A549 (cell line): ENCODE measurements around the gene UBE2D4. TPM values are rescaled to one million over a fixed set of nuclear protein-coding genes. Genes with fewer than 3 reads are reported as not detected.

Source experiments
- ATAC-seq, 2 experiments: fragments of 200-7000 bp in 1 of 2; fragments of >200 bp in 1 of 2; cut with Nextera tagmentation in 1 of 2; cut with Tn5 transposase in 1 of 2; 3 replicates each; pipeline versions ENCODE4 v1.8.0 to v1.9.1; 2018 to 2020; ENCODE audit warnings: mild to moderate bottlenecking in 1 of 2, moderate library complexity in 1 of 2
- CTCF ChIA-PET: fragments of 300-600 bp; sonication (Branson Sonifier 250); formaldehyde crosslinking; extraction: SDS; loops from one replicate; lab custom pipeline; 2021; ENCODE audit warnings: antibody characterized with exemption, inconsistent platforms; lab: Yijun Ruan, JAX
- POLR2A ChIA-PET: fragments of 350-600 bp; formaldehyde crosslinking; extraction: SDS; loops from one replicate; lab custom pipeline; 2021; ENCODE audit warnings: antibody characterized with exemption, inconsistent platforms; lab: Yijun Ruan, JAX
- DNase-seq, 2 experiments: peaks; one replicate each; pipeline versions ENCODE4 v3.0.0 to v3.0.0-alpha.2; 2011 to 2016; ENCODE audit warnings: low read depth in 1 of 2, low spot score in 1 of 2
- FAIRE-seq: peaks from 2 replicates; lab custom pipeline; 2011; peaks lifted over from hg19 to GRCh38; lab: Jason Lieb, UNC
- H3K27ac ChIP-seq, 2 experiments: fragments of >200 bp; sonication (Bioruptor Twin); formaldehyde crosslinking; 3 replicates each; pipeline ENCODE4 v1.5.1; 2016 to 2017
- H3K4me1 ChIP-seq: fragments of >200 bp; sonication (Bioruptor Twin); formaldehyde crosslinking; 3 replicates; pipeline ENCODE4 v1.6.1; 2016
- H3K4me2 ChIP-seq: fragments of >200 bp; sonication (Bioruptor Twin); formaldehyde crosslinking; 3 replicates; pipeline ENCODE4 v1.6.1; 2016
- H3K4me3 ChIP-seq: fragments of >200 bp; sonication (Bioruptor Twin); formaldehyde crosslinking; 3 replicates; pipeline ENCODE4 v1.5.1; 2016
- H3K9me3 ChIP-seq: fragments of >200 bp; sonication (Bioruptor Twin); formaldehyde crosslinking; 3 replicates; pipeline ENCODE4 v1.6.1; 2016
- CHD2 ChIP-seq: fragments of 150-350 bp; IDR thresholded peaks from 2 replicates; pipeline ENCODE4 v1.6.1; 2014; ENCODE audit warnings: low read length; ENCODE audit not compliant: partially characterized antibody
- CHD4 ChIP-seq: fragments of 200-600 bp; sonication (generic); IDR thresholded peaks from 2 replicates; pipeline ENCODE4 v1.6.1; 2016; ENCODE audit warnings: antibody characterized with exemption, mild to moderate bottlenecking, borderline replicate concordance
- E2F6 ChIP-seq: IDR thresholded peaks from 2 replicates; pipeline ENCODE4 v1.6.1; 2012; ENCODE audit warnings: low read depth, borderline replicate concordance
- EHMT2 ChIP-seq: fragments of 200-600 bp; sonication (generic); IDR thresholded peaks from 2 replicates; pipeline ENCODE4 v1.6.1; 2016; ENCODE audit warnings: antibody characterized with exemption, low read depth, mild to moderate bottlenecking, moderate library complexity
- EP300 ChIP-seq, 2 experiments: fragments of >200 bp; sonication (Bioruptor Twin); formaldehyde crosslinking; IDR thresholded peaks; 2 replicates in 1 of 2; 3 replicates in 1 of 2; pipeline ENCODE4 v1.6.1; 2016 to 2017
- ESRRA ChIP-seq: fragments of 150-350 bp; IDR thresholded peaks from 2 replicates; pipeline ENCODE4 v1.6.1; 2014; ENCODE audit warnings: mild to moderate bottlenecking, low read length, borderline replicate concordance
- FOSB ChIP-seq: fragments of 250-450 bp; sonication (Bioruptor Pico); IDR thresholded peaks from 2 replicates; pipeline ENCODE4 v1.5.0; 2020; ENCODE audit warnings: mild to moderate bottlenecking, moderate library complexity
- GATA3 ChIP-seq: IDR thresholded peaks from 2 replicates; pipeline ENCODE4 v1.6.1; 2012; ENCODE audit warnings: borderline replicate concordance
- HES2 ChIP-seq: fragments of >200 bp; sonication (Bioruptor Twin); formaldehyde crosslinking; IDR thresholded peaks from 2 replicates; pipeline ENCODE4 v1.6.1; 2016
- HEYL ChIP-seq: fragments of 250-450 bp; sonication (Bioruptor Pico); IDR thresholded peaks from 2 replicates; pipeline ENCODE4 v1.8.0; 2021; ENCODE audit warnings: mild to moderate bottlenecking, moderate library complexity
- JUN ChIP-seq, 2 experiments: fragments of >200 bp; sonication (Bioruptor Twin); formaldehyde crosslinking; IDR thresholded peaks; 2 replicates in 1 of 2; 3 replicates in 1 of 2; pipeline ENCODE4 v1.6.1; 2016 to 2017
- JUNB ChIP-seq: fragments of >200 bp; sonication (Bioruptor Twin); formaldehyde crosslinking; IDR thresholded peaks from 2 replicates; pipeline ENCODE4 v1.6.1; 2016
- KDM5A ChIP-seq: fragments of 200-600 bp; sonication (generic); IDR thresholded peaks from 2 replicates; pipeline ENCODE4 v1.6.1; 2016; ENCODE audit warnings: antibody characterized with exemption, mild to moderate bottlenecking
- MAFK ChIP-seq: fragments of 450-650 bp; IDR thresholded peaks from 2 replicates; pipeline ENCODE4 v1.6.1; 2014; ENCODE audit not compliant: partially characterized antibody
- MAX ChIP-seq: IDR thresholded peaks from 2 replicates; pipeline ENCODE4 v1.6.1; 2012
- MAZ ChIP-seq: fragments of 150-350 bp; IDR thresholded peaks from 2 replicates; pipeline ENCODE4 v1.6.1; 2014; ENCODE audit warnings: antibody characterized with exemption, low read depth, low read length, borderline replicate concordance
- MYC ChIP-seq: IDR thresholded peaks from 2 replicates; pipeline ENCODE4 v1.6.1; 2012; ENCODE audit warnings: mild to moderate bottlenecking, inconsistent platforms, low read length, improper control_type of control experiment, borderline replicate concordance
- NPAS2 ChIP-seq: fragments of 250-450 bp; sonication (Bioruptor Pico); IDR thresholded peaks from 2 replicates; pipeline ENCODE4 v1.8.0; 2022; ENCODE audit warnings: mild to moderate bottlenecking, moderate library complexity, borderline replicate concordance
- NR3C1 ChIP-seq: fragments of >200 bp; sonication (Bioruptor Twin); formaldehyde crosslinking; IDR thresholded peaks from 3 replicates; pipeline ENCODE4 v1.6.1; 2017
- PHF8 ChIP-seq: fragments of 200-600 bp; sonication (generic); IDR thresholded peaks from 2 replicates; pipeline ENCODE4 v1.6.1; 2016; ENCODE audit warnings: low read depth, mild to moderate bottlenecking, antibody characterized with exemption, moderate library complexity, borderline replicate concordance
- RAD21 ChIP-seq, 2 experiments: fragments of >200 bp in 1 of 2; sonication (Bioruptor Twin) in 1 of 2; formaldehyde crosslinking in 1 of 2; IDR thresholded peaks in 1 of 2; conservative IDR thresholded peaks in 1 of 2; 2 replicates in 1 of 2; 3 replicates in 1 of 2; pipeline ENCODE4 v1.6.1; 2012 to 2018; ENCODE audit warnings: inconsistent platforms in 1 of 2
- RARB ChIP-seq: fragments of 250-450 bp; sonication (Bioruptor Pico); IDR thresholded peaks from 2 replicates; pipeline ENCODE4 v1.8.0; 2021; ENCODE audit warnings: mild to moderate bottlenecking, moderate library complexity
- RCOR1 ChIP-seq: fragments of 150-350 bp; IDR thresholded peaks from 2 replicates; pipeline ENCODE4 v1.6.1; 2014; ENCODE audit warnings: antibody characterized with exemption, low read length, low read depth
- RFX5 ChIP-seq: fragments of 450-650 bp; IDR thresholded peaks from 2 replicates; pipeline ENCODE4 v1.7.1; 2014; ENCODE audit warnings: antibody characterized with exemption, mild to moderate bottlenecking, moderate library complexity
- TFCP2L1 ChIP-seq: fragments of 250-450 bp; sonication (Bioruptor Pico); IDR thresholded peaks from 2 replicates; pipeline ENCODE4 v1.5.0; 2021; ENCODE audit warnings: mild to moderate bottlenecking
- TP53 ChIP-seq: fragments of 250-450 bp; sonication (Bioruptor Pico); IDR thresholded peaks from 2 replicates; pipeline ENCODE4 v1.5.0; 2021; ENCODE audit warnings: mild to moderate bottlenecking, moderate library complexity
- USF2 ChIP-seq: fragments of 450-650 bp; IDR thresholded peaks from 2 replicates; pipeline ENCODE4 v1.6.1; 2014; ENCODE audit warnings: antibody characterized with exemption
- ZC3H11A ChIP-seq: fragments of 450-650 bp; IDR thresholded peaks from 2 replicates; pipeline ENCODE4 v1.6.1; 2014; ENCODE audit warnings: antibody characterized with exemption, mild to moderate bottlenecking
- WGBS: methylation state at CpG from one replicate; pipeline ENCODE4 v1.1.6; 2017; ENCODE audit errors: missing lambda C conversion rate; 5-methylcytosine and 5-hydroxymethylcytosine counted together
- polyA plus RNA-seq, 4 experiments: library from polyadenylated mRNA; depleted of rRNA in 3 of 4; stranded (reverse); fragments of >200 nt; fragmentation: RNase III in 1 of 4; extraction: RNeasy Plus Mini Kit Qiagen cat#74134 plus additional on column Dnase treatment in 1 of 4; gene quantifications; 2 replicates in 3 of 4; 3 replicates in 1 of 4; pipeline ENCODE4 v1.2.3, GENCODE V29; 2011 to 2017

UBE2D4 gene
- polyA plus RNA-seq, 2 of the 4 experiments (the other 2 are of a cell fraction) = 8.4 to 14.0 TPM

- H3K4me2 ChIP-seq = no peak overlapping the region
- TF ChIP-seq MAFK (no peak), HES2 (no peak), E2F6 (no peak), JUNB (no peak), RARB (CRISPR knock-in tag) (no peak), TFCP2L1 (CRISPR knock-in tag) (no peak), EHMT2 (no peak), MAZ (no peak), ESRRA (no peak), RAD21 (conservative IDR thresholded peaks at IDR 0.05 in 1 of 2, IDR thresholded peaks at IDR 0.05 in 1 of 2) (no peak)
- TF ChIP-seq, all 56 proteins: peak for 0
- POLR2A ChIA-PET = no interaction called here
- Histone ChIP-seq H3K4me3 (no peak overlapping the region), H3K9me3 (no peaks in the 10 kb centered on the region), H3K4me1 (peaks cover 5% of the 10 kb centered on the region; the same call in 1 of the 3 replicates), H3K27ac (no peak overlapping the region)
- ATAC-seq (no peak), DNase-seq (no peak), FAIRE-seq (no peak)
- 49% methylated on average over 2 of the region's 2 CpGs for WGBS
- CTCF ChIA-PET = interaction anchor here (0.6 to 2.6 kb wide), 5 partner anchors 11 to 41 kb away, joined by 3 to 9 read pairs (median 4); partner anchors contain the start of gene MRPS24
Measured at GRCh38 chr7:43879477-43879876, 46.8 kb upstream of the UBE2D4 start.

GRCh38 chr7:43880596-43880995 is 45.6 kb upstream of the UBE2D4 start:
- ChIA-PET CTCF (interaction anchor here (0.8 to 2.6 kb wide), 4 partner anchors 10 to 42 kb away, joined by 3 to 9 read pairs (median 5); partner anchors contain the start of gene MRPS24), POLR2A (no interaction called here)
- Histone ChIP-seq H3K4me2 (no peak overlapping the region), H3K27ac (no peak overlapping the region), H3K4me1 (peaks cover 5% of the 10 kb centered on the region; the same call in 1 of the 3 replicates), H3K9me3 (no peaks in the 10 kb centered on the region), H3K4me3 (no peak overlapping the region)
- no peak for FAIRE-seq
- no peak for ATAC-seq
- WGBS = 78% methylated on average over 5 of the region's 5 CpGs
- DNase-seq = no peak
- TF ChIP-seq GATA3 (no peak), JUN (IDR thresholded peaks at IDR 0.05) (no peak), NPAS2 (no peak), EP300 (IDR thresholded peaks at IDR 0.05) (no peak), E2F6 (no peak)

- POLR2A ChIA-PET = no interaction called here
Measured at GRCh38 chr7:43884209-43884608, 42.0 kb upstream of the UBE2D4 start.

More at GRCh38 chr7:43884209-43884608, 42.0 kb upstream of the UBE2D4 start:
- Histone ChIP-seq H3K9me3 (no peaks in the 10 kb centered on the region), H3K4me1 (peaks cover 5% of the 10 kb centered on the region; the same call in 1 of the 3 replicates), H3K4me2 (no peak overlapping the region), H3K4me3 (no peak overlapping the region), H3K27ac (no peak overlapping the region)
- DNase-seq = no peak
- CTCF ChIA-PET = interaction anchor here (0.7 to 1.8 kb wide), 5 partner anchors 11 to 80 kb away, joined by 3 to 6 read pairs (median 4); no protein-coding TSS in a partner anchor
- WGBS = 89% methylated on average over 4 of the region's 4 CpGs
- no peak for FAIRE-seq
- no peak for ATAC-seq
- TF ChIP-seq CHD2 = no peak
- TF ChIP-seq TP53 (CRISPR knock-in tag) = no peak
- no peak for TF ChIP-seq NPAS2
- no peak for TF ChIP-seq MYC
- no peak for TF ChIP-seq KDM5A
- no peak for TF ChIP-seq ESRRA
- no peak for TF ChIP-seq RCOR1
- no peak for TF ChIP-seq ZC3H11A
- no peak for TF ChIP-seq CHD4
- TF ChIP-seq USF2 = no peak
- TF ChIP-seq FOSB (CRISPR knock-in tag) = no peak
- no peak for TF ChIP-seq NR3C1
- TF ChIP-seq MAX = no peak
- no peak for TF ChIP-seq RFX5
- TF ChIP-seq PHF8 = no peak
- no peak for TF ChIP-seq EP300 (IDR thresholded peaks at IDR 0.05)
- TF ChIP-seq HEYL (CRISPR knock-in tag) = no peak
